Astrocyte of the spinal cord (primary cell): ENCODE results near the gene OXCT1.
A peak's percentile ranks its signal among the peaks of the same experiment; 100 is the strongest.

Experiments used
- DNase-seq: peaks from one replicate; pipeline ENCODE4 v3.0.0; 2011; ENCODE audit warnings: low read depth, low spot score
- H3K4me3 ChIP-seq: 2 replicates; pipeline ENCODE4 v1.5.1; 2011; ENCODE audit warnings: low read depth, mild to moderate bottlenecking, low read length, moderate library complexity
- CTCF ChIP-seq: IDR thresholded peaks from 2 replicates; pipeline ENCODE4 v1.5.1; 2012; ENCODE audit warnings: low read depth, mild to moderate bottlenecking, low read length, inconsistent platforms
- in situ Hi-C: cut with HindIII; loops from 2 replicates; pipeline ENCODE4 v1.10.0; 2017; ENCODE audit warnings: low sequenced_read_pairs

Gene OXCT1

GRCh38 chr5:41837793-41838192 lies 32.4 kb downstream of the OXCT1 start:
- H3K4me3 ChIP-seq, result no peak overlapping the region
- in situ Hi-C loops, result no loop called here
- TF ChIP-seq CTCF, result no peak
- no peak for DNase-seq

DNA sequence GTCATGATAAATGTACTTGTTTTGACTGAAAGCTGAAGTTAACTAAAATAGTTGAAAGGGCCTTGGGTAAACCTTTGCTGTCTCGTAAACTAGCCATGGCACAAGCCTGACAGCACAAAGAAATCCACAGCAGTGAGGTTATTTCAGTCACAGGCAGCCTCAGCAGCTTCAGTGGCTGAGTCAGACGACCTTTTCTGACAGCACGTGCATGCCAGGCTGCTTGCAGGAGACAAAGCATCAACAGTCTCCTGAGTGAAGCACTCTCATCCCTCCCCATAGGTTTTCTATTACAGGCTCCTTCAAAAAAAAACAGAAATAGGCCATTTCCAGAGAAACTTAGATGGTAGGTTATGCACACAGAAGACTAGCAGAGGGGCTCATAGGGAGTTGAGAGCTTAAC lies 34.6 kb downstream of the OXCT1 start:
- no peak for TF ChIP-seq CTCF
- peak; percentile 91 for DNase-seq
- no peak overlapping the region for H3K4me3 ChIP-seq
- in situ Hi-C loops, result no loop called here

GRCh38 chr5:41834506-41834905 lies 35.7 kb downstream of the OXCT1 start:
- in situ Hi-C loops, result no loop called here
- DNase-seq, result no peak
- H3K4me3 ChIP-seq, result no peak overlapping the region
- TF ChIP-seq CTCF, result no peak

DNA sequence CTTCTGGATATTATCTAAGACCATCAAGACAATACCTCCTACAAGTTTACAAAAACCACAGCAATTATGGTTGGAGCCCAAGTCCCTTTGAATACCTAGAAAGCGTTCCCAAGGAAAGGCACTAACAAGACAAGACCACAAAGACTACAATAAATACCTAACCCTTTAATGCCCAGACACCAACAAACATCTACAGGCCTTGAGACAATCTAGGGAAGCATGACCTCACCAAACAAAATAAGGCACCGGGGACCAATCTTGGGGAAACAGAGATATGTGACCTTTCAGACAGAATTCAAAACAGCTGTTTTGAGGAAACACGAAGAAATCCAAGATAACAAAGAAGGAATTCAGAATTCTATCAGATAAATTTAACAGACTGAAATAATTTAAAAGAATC lies 37.8 kb downstream of the OXCT1 start:
- in situ Hi-C loops, result no loop called here
- no peak for DNase-seq
- no peak overlapping the region for H3K4me3 ChIP-seq
- no peak for TF ChIP-seq CTCF

- in situ Hi-C loops, result no loop called here
- no peak for TF ChIP-seq CTCF
- no peak for DNase-seq
- H3K4me3 ChIP-seq, result no peak overlapping the region
Observed at GRCh38 chr5:41831155-41831554, 39.1 kb downstream of the OXCT1 start.

DNA sequence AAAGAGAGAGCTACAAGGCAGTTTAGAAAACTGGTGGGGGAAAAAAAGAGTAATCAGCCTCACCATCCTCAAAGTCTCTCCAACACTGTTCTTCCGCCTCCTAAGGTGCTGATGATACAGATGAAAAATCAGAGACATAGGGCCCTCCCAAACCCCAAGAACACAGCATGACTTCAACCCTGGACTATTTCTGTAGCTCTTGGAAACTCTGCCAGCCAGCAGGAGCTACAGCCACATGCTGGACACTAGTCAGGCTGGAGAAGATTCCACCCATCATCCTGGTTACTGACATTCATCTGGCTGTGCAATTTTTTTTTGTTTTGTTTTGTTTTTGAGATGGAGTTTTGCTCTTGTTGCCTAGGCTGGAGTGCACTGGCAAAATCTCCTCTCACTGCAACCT lies 42.4 kb downstream of the OXCT1 start:
- H3K4me3 ChIP-seq, result no peak overlapping the region
- no peak for TF ChIP-seq CTCF
- in situ Hi-C loops, result no loop called here
- no peak for DNase-seq

GRCh38 chr5:41822036-41822435 lies 48.2 kb downstream of the OXCT1 start:
- no peak overlapping the region for H3K4me3 ChIP-seq
- no peak for DNase-seq
- in situ Hi-C loops, result loop anchor here (25.0 kb wide), 1 partner anchor 560 kb away; no protein-coding TSS in a partner anchor
- no peak for TF ChIP-seq CTCF
